GM12875 (cell line): Measurements from ENCODE around the gene AGO3.

Source experiments
- H3K4me3 ChIP-seq: one replicate; pipeline ENCODE4 v1.5.1; 2011; ENCODE audit warnings: low read depth, low read length, control low read depth
- TF ChIP-seq, protein P1 (sequence below): IDR thresholded peaks from 2 replicates; pipeline ENCODE4 v1.5.1; 2011; ENCODE audit warnings: low read depth, mild to moderate bottlenecking, control low read depth, inconsistent platforms, low read length, moderate library complexity, borderline replicate concordance; ENCODE audit not compliant: insufficient read depth

AGO3 gene

GRCh38 chr1:36112823-36113222 lies 181.9 kb downstream of the AGO3 start:
- TF ChIP-seq, protein P1, sequence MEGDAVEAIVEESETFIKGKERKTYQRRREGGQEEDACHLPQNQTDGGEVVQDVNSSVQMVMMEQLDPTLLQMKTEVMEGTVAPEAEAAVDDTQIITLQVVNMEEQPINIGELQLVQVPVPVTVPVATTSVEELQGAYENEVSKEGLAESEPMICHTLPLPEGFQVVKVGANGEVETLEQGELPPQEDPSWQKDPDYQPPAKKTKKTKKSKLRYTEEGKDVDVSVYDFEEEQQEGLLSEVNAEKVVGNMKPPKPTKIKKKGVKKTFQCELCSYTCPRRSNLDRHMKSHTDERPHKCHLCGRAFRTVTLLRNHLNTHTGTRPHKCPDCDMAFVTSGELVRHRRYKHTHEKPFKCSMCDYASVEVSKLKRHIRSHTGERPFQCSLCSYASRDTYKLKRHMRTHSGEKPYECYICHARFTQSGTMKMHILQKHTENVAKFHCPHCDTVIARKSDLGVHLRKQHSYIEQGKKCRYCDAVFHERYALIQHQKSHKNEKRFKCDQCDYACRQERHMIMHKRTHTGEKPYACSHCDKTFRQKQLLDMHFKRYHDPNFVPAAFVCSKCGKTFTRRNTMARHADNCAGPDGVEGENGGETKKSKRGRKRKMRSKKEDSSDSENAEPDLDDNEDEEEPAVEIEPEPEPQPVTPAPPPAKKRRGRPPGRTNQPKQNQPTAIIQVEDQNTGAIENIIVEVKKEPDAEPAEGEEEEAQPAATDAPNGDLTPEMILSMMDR = no peak
- H3K4me3 ChIP-seq = no peak overlapping the region

DNA sequence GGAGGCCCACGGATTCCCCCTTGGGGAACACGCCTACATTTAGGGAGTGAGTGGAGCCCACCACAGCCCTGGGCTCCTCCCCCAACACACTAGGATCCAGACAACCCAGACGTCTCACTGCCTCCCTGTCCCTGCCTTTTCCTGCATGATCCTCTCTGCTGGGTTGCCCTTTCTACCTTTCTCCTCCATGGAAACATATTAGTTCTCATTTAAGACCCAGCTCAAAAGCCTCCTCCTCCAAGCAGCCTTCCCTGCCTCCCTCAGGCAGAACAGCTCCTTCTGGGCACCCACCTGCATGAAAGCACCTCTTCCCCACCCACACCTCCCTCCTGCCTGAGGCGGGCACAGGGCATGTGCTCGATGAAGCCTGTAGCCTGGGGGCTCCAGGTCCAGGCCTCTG lies 183.5 kb downstream of the AGO3 start:
- TF ChIP-seq, protein P1 = no peak
- no peak overlapping the region for H3K4me3 ChIP-seq

DNA sequence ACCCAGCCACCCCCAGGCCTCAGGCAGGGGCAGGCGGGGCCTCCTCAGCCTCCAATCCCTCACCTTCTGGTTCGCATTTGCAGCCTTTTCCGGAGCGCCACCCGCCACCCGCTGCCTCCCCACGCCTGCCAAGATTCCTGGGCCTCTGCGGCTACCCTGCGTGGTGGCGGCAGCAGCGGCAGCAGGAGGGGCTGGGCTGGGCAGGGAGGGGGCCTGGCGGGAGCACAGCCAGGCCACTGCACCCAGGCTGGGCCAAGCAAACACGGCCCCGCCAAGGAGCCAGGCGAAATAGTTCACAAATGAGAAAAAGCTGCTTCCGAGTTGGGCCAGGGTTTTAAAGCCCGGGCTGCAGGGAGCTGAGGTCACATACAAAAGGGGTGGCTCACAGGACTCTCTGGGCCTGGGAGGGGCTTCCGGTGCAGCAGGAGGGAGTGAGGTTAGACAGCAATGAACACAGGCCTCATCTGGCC lies 184.3 kb downstream of the AGO3 start:
- no peak overlapping the region for H3K4me3 ChIP-seq
- TF ChIP-seq, protein P1 = no peak

GRCh38 chr1:36115931-36116330 lies 185.0 kb downstream of the AGO3 start:
- H3K4me3 ChIP-seq = no peak overlapping the region
- TF ChIP-seq, protein P1 = no peak

GRCh38 chr1:36116901-36117300 lies 186.0 kb downstream of the AGO3 start:
- H3K4me3 ChIP-seq = no peak overlapping the region
- TF ChIP-seq, protein P1 = no peak

GRCh38 chr1:36118447-36119204 lies 187.7 kb downstream of the AGO3 start:
- TF ChIP-seq, protein P1 = no peak
- H3K4me3 ChIP-seq = no peak overlapping the region

DNA sequence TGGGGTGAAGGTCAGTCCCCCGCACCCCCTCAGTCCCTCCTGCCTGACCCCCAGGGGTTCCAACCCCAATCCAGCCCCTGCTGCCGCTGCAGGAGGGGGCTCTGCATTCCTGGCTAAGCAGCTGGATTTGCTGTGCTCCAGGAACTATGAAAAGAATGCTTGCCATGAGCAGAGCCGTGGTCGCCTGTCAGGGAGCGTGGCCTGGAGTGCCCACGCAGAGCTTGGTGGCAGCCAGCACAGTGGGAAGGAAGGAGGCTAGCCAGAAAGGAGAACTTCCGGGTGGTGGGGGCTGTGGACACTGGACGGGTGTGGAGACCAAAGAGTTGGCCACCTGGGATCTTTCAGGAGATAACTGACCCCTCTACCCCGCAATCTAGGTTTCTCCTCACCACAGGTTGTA lies 188.6 kb downstream of the AGO3 start:
- H3K4me3 ChIP-seq = no peak overlapping the region
- TF ChIP-seq, protein P1 = no peak
